ENCODE data around the gene WFS1. TPM values are rescaled to one million over a fixed set of nuclear protein-coding genes. Genes with fewer than 3 reads are reported as not detected.

Gene WFS1
- total RNA-seq, 1 donor from 2014 or later = 199 TPM

DNA sequence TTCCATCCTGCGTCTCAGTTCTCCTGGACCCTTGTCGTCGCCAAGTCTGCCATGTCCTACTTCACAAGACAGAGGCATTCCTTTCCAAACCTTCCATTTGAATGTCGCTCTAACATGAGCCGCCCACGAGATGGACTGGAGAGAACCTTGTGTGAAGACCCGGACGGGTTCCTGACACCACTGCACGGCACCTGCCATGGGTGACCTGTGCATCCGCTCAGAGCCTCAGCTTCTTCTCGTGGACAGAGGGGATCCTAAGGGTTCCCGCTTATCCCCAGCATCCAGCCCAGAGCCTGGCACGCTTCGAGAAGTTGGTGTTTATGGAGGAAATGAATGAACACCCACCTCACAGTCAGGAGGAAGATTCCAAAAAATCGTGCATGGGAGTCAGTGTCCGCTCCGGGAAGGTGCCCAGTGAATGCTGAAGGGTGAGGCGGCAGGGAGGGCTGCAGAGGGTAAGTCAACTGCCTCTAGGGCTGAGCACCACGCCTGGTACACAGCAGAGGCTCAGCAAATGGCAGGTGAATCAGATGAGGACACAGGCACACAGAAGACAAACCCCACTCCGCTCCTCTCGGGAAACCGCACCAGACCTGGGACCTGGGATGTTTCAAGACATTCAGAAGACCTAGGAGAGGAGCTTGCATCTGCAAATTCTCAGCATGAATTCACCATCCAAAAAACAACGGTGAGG, 52.6 kb downstream of the WFS1 start:
- DNase-seq (ENCODE audit: extremely low read depth, low read depth, low spot score) = no peak

DNA sequence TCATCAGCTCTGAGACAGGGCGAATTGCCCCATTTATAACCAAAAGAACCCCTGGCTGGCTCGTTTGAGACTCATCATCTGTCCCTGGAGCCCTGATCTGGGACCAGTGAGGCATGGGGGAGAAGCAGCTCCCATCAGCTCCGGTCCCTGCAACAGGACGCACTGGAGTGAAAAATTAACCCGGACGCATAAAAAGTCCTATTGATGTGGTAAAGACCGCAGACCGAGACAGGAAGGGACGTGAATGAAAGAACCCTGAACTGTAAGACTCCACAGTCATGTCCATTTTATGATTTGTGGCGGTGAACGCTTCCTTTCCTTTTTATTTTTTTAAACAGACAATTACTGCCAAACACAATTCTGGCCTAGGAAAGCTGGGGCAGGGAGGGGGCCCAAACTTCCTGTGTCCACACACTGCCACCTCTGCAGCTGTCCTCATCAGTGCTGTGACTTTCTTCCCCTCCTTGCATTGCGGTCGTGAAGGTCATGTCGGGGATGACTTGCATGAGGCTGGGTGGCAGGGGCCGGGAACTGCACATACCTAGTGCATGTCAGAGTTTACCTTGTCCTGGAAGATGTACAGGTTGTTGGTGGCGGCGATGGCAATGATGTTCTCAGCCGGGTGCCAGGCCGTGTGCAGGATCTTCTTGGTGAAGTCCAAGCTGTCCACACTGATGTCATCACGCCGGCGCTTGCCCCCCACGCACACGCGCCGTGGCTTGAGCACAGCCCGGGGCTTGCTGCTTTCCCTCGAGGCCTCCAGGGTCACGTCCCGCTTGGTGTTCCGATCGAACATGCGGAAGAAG, 53.3 kb downstream of the WFS1 start:
- DNase-seq (ENCODE audit: extremely low read depth, low read depth, low spot score) = no peak

GRCh38 chr4:6324461-6324998, 54.9 kb downstream of the WFS1 start:
- no peak for DNase-seq (ENCODE audit: extremely low read depth, low read depth, low spot score)

DNA sequence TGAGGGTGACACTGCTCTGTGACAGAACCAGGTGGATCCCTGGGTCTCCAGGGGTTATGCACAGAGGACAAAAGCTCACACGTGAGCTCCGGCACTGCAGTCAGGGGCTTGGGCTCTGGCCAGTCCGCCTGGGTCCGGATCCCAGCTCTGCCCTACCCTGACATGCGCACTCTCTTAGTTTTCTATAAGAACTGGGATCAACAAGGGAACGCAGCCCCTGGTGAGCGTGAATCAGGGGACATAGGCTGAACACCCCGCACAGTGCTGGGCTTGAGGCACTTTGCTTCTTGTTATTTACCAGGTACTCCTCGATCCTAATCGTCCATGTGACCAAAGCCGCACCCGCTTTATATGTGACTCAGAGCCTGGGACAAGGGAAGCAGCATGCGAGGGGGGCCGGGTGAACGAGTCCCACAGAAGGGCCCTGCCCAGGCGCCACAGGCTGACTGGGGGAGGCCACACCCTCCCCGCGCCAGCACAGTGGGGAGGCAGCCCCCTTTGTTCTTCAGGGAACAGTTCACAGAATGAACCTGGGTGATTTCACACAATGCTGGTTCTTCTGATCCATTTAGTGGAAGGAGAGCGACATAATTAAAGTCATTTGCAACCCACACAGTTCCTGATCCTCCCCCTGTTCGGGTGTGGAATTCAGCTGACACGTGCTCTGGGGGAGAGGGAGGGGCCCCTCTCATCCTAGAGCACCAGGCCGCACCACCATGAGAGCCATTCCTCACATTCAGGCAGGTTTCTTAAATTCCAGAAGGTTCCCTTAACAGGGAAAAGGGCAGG, 55.5 kb downstream of the WFS1 start:
- no peak for DNase-seq (ENCODE audit: extremely low read depth, low read depth, low spot score)

DNA sequence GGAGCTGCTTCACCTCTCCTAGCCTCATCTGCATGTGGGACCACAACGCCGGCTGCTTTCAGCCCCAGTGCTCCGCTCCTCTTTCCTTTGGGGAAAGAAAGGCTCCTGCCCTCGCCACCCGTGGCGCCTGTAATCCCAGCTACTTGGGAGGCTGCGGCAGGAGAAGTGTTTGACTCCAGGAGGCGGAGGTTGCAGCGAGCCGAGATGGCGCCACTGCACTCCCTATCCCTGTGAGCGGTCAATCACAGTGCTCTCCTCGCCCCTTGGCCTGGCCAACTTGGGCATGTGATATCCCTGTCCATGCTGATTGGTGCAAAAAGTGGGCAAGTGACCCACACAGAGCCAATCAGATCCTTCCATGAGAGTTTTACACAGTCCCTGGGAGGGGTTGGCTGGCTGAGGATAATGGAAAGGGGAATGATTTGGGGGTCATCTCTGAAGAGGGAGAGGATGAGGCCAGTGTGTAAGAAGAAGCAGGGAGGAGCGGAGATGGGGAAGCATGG, 56.2 kb downstream of the WFS1 start:
- DNase-seq (ENCODE audit: extremely low read depth, low read depth, low spot score) = no peak

DNA sequence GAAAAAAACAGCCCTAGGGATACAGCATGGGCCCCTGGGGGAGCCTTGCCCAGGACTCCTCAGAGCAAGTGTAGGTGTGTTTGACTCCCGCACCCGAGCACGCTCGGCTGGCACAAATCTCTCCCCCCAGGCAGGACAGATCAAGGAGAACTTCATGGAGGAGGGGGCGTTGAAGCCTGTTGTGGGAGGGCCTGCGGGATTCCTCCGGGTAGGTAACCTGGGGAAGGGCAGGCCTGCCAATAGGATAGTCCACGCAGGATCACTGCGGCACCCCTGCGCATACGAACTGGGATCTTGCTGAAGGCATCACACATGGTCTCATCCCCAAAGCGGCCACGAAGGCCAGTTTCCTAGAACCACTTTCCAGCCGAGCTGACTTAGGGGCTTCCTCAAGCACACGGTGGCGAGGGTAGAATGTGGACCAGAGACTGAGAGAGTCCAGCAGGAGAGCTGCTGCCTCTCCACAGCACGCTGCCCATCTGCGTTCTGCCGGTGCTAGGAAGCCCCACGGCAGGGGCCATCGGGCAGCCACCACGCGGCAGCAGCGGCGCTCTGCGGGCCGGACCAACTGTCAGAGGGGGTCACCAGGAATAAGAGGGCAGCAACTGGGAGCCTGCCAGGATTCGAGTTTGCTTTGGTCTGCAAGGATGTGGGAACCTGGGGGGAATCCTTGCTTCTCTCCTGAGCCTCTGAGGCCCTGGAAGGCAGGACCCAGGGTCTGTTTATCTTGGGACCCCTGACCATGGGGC, 56.8 kb downstream of the WFS1 start:
- DNase-seq (ENCODE audit: extremely low read depth, low read depth, low spot score) = no peak

DNA sequence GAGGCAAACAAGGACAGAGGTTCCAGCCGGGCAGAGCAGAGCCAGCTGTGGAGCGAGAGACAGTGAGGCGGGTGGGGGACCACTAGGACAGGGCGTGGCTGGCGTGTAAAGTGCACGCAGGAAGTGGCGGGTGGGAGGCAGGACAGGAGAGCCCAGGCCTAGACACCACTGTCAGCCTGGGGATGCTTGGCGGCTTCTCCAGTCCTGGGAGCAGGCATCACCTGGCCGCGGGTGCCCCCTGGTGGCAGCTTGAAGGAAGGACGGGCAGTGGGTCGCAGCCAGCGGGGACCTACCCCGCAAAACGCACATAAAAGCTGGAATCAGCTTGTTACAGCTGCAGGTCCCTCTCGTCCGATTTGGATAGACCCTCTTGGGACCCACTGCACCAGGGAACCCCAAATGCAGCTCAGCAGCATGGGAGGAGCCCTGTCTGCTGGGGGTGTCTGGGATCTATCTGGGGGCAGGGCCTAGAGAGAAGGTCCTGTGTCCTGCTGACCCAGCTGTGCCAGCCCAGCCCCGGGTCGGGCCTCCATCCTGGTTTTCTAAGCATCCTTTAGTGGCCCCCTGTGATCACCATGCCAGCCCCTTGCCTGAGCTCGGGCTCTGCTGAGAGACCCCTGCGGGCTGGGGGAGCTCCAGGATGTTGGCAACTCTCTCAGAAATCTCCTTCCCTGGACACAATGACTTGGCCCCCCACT, 57.7 kb downstream of the WFS1 start:
- DNase-seq (ENCODE audit: extremely low read depth, low read depth, low spot score) = no peak

- DNase-seq (ENCODE audit: extremely low read depth, low read depth, low spot score) = no peak
These were observed 58.9 kb downstream of the WFS1 start for GRCh38 chr4:6328526-6328925.

DNA sequence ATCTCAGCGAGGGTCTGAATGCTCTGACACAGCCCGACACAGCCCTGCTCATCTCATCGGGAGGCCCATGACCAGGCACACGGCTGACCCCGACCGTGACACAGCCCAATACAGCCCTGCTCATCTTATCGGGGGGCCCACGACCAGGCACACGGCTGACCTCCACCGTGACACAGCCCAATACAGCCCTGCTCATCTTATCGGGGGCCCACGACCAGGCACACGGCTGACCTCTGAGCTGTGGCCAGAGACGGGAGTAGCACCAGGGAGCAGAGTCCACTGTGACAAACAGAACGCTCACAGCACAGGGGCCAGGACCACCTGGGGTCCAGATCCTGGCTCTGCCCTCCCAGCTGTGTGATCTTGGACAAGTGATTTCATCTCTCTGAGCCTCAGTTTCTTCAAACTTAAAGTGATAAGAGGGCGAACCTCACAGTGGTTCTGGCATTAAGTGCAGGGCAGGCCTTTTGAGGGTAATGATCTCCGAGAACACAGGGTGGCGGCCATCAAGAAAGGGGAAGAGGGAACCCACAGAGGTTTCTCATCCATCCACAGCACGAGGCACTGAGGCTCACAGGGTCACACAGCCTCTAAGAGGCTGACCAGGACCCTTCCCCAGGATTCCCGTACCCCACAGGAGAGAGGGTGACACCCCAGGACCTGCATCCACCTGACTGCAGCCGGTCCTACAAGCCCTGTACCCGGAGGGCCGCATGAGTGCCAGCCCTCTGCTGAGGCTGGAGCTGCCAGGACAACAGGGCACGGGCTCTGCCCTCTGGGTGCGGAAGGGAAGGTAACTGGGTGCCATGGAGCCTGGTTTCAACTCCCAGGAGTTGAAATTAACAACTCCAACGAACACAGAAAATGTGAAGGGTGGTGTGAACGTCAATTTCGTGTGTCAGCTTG, 60.1 kb downstream of the WFS1 start:
- DNase-seq (ENCODE audit: extremely low read depth, low read depth, low spot score) = no peak

- no peak for DNase-seq (ENCODE audit: extremely low read depth, low read depth, low spot score)
These were observed 60.7 kb downstream of the WFS1 start for GRCh38 chr4:6330384-6330767.

GRCh38 chr4:6331018-6331417, 61.4 kb downstream of the WFS1 start:
- no peak for DNase-seq (ENCODE audit: extremely low read depth, low read depth, low spot score)

DNA sequence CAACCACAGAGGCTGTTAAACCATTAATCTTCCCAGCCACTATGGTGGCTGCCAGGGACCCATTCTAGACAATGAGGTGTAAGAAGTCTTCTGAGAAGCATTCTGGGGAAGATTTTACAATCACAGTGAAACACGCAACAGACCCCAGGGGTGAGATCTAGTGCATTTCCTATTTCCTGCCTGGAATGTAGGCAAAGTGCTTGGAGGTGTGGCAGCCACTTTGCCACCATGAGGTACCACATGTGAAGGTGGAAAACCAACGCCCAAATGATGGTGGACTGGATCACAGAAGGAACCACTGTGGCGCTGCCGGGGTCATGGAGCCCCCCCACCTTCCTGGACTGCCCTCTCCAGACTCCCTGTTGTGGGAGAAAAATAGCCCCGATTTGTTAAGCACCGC, 61.8 kb downstream of the WFS1 start:
- no peak for DNase-seq (ENCODE audit: extremely low read depth, low read depth, low spot score)

GRCh38 chr4:6332042-6332668, 62.5 kb downstream of the WFS1 start:
- DNase-seq (ENCODE audit: extremely low read depth, low read depth, low spot score) = no peak

DNA sequence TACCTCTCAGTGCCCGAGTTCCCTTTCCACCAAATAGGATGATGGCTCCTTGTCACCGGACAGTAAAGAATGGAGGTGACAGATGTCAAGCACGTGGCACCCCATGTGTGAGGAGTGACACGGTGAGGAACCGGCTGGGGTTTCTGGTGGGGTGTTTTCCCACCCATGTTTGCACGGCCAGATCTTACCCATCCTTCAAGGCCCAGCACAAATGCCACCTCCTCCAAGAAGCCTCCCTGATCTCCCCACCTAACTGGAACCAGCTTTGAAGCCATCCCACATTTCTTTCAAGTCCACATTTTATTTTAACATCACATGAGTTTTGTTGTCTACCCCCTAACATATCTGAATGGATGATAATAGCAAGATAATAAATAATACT, 63.0 kb downstream of the WFS1 start:
- DNase-seq (ENCODE audit: extremely low read depth, low read depth, low spot score) = no peak

- DNase-seq (ENCODE audit: extremely low read depth, low read depth, low spot score) = no peak
These were observed 63.9 kb downstream of the WFS1 start for GRCh38 chr4:6333301-6334202.

DNA sequence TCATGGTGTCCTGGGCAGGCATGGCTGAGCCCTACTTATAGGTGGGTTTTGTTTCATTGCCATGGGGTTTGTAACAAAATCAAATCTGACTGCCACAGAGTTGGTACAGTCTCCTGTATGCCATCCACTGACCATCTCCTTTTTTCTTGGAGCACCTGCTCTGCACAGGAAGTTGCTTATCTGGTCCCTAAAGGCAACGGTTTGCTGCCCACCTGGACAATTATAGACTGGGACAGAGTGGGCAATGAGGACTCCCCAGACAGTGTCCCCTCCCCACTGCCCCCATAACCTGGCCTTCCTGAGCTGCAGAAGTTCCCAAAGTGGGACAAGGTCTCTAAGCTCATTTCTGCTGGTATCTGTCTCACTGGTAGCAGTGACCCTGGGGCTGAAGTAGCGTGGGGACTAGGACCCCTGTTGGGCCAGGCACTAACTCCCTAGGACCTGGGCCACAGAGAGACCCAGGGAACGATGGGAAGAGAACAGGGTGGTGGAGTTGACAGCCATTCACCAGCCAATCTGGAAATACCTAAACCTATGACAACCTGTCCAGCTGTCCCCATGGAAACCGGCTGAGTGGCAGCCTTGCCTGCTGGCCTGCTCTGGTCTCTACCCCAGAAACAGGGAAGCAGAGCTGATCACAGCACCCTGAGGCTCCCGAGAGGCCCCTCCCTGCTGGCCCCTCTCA, 64.7 kb downstream of the WFS1 start:
- DNase-seq (ENCODE audit: extremely low read depth, low read depth, low spot score) = no peak
